ENCODE results near the gene PREX1. TPM values are rescaled to one million over a fixed set of nuclear protein-coding genes. Genes with fewer than 3 reads are reported as not detected.
"Not testable (repeated sequence)": the region's sequence is repeated elsewhere in the genome, so short reads cannot be mapped to it uniquely, and the experiment has no call there.

Gene PREX1
- total RNA-seq, 2 donors from 2014 or later, result 96.1 to 111 TPM

- no peaks in the 10 kb centered on the region for H3K36me3 Mint-ChIP-seq (ENCODE audit: low read depth)
- H3K27ac Mint-ChIP-seq, result no peak overlapping the region
- no peaks in the 10 kb centered on the region for H3K27me3 Mint-ChIP-seq
- no peak overlapping the region for H3K4me3 Mint-ChIP-seq
- peaks cover 17% of the 10 kb centered on the region for H3K4me1 Mint-ChIP-seq
- no peak for ATAC-seq (replicated peaks)
- no peaks in the 10 kb centered on the region for H3K9me3 Mint-ChIP-seq
Measured at GRCh38 chr20:48607544-48607865, 220.3 kb downstream of the PREX1 start.

DNA sequence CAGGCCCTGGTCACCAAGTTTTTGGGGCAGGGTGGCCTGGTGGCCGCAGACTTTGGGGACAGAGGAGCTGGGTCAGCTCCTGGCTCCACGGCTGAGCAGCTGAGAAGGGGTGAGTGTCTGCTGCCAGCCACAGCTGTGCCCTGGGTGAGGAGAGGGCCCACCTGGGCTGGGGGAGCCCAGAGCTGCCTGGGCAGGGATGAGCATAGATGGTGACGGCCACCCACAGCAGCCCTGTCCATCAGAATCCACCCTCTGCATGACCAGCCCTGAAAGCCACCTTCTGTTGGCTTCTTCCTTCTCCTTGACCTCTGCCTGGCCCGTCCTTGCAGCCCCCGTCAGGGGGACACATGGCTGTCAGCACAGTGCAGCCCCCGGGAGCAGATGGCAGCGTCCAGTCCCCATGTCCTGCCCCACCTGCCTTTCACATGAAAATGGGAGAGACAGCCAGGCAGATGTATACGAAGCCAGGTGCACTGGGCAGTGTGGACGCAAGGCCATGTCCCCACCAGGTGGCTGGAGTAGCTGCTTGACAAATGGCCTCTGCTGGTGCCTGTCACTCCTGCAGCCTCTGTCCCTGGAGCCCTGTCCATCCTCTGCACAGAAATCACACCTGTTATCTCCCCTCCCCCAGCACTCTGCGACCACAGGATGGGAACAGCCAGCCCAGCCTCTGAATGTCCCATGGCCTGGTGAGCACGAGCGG lies 220.8 kb downstream of the PREX1 start:
- Mint-ChIP-seq H3K36me3 (ENCODE audit: low read depth) (no peaks in the 10 kb centered on the region), H3K27ac (no peak overlapping the region), H3K4me3 (no peak overlapping the region), H3K27me3 (no peaks in the 10 kb centered on the region), H3K4me1 (peaks cover 17% of the 10 kb centered on the region), H3K9me3 (no peaks in the 10 kb centered on the region)
- no peak for ATAC-seq (replicated peaks)

DNA sequence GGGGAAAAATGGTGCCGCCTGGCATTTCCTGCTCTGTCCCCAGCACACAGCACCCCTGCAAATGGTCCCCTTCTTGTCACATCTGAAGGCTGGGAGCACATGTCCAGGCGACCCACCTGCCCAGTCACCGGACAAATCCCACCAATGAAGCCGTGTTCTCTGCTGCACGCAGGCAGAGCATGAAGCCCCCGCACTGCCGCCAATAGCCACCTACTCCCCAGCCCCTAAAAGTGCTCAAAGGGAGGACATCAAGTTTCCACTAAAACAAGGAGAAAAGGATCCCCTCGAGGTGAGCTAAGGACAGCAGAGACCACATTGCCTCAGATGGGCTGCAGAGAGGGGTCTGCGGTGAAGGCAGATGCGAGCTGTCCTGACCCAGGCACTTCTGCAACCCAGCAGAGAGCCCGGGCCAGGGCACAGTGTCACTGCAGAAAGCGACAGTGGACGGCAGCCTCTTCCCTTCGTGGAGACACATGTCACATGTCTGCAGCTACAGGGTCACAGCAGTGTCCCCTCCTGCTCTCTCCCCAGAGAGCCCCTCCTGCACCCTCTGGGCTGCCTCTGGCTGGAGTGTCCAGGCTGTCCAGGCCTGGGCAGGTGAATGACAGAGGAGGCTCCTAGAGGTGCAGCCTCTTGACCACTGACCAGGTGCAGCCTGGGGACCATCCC lies 221.5 kb downstream of the PREX1 start:
- no peak for ATAC-seq (replicated peaks)
- no peaks in the 10 kb centered on the region for H3K36me3 Mint-ChIP-seq (ENCODE audit: low read depth)
- H3K4me3 Mint-ChIP-seq, result no peak overlapping the region
- H3K27me3 Mint-ChIP-seq, result peaks cover 3% of the 10 kb centered on the region
- peaks cover 17% of the 10 kb centered on the region for H3K4me1 Mint-ChIP-seq
- H3K9me3 Mint-ChIP-seq, result no peaks in the 10 kb centered on the region
- H3K27ac Mint-ChIP-seq, result no peak overlapping the region

DNA sequence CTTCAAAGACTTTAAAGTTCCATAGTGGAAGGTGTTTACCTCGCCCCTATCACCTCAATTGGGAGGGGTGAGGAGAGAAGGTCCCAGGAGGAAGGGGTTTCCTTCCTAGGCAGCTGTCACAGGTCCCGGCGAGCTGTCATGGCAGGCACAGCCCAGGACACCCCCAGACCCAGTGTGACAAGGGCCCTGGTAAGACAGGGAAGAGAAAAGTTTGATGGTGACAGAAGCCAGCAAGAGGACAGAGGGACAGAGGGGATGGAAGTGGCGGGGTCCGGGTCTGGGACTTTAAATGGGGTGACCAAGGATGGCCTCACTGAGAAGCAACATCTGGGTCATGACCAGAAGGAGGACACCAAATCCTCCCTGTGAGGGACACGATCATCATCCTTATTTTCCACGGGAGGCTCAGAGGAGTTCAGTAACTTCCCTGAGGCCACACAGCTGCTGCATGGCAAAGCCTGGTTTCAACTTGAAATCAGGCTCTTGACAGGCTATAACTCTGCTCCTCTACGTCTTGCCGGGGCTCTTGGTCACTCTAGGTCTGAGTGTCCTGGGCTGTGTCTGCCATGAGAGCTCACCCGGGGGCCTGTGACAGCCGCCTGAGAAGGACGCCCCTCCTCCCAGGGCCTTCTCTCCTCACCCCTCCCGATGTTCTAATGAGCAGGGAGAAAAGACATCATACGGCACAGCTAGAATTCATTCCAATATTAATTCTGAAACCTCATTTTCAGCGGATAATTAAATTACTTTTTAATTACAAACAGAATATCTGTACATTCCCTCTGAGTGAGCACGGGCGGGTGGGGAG lies 222.2 kb downstream of the PREX1 start:
- ATAC-seq (replicated peaks), result no peak
- peak overlapping the region; percentile 22 for H3K27ac Mint-ChIP-seq
- no peak overlapping the region for H3K4me3 Mint-ChIP-seq
- peaks cover 13% of the 10 kb centered on the region for H3K4me1 Mint-ChIP-seq
- H3K36me3 Mint-ChIP-seq (ENCODE audit: low read depth), result no peaks in the 10 kb centered on the region
- H3K9me3 Mint-ChIP-seq, result no peaks in the 10 kb centered on the region
- H3K27me3 Mint-ChIP-seq, result peaks cover 3% of the 10 kb centered on the region

DNA sequence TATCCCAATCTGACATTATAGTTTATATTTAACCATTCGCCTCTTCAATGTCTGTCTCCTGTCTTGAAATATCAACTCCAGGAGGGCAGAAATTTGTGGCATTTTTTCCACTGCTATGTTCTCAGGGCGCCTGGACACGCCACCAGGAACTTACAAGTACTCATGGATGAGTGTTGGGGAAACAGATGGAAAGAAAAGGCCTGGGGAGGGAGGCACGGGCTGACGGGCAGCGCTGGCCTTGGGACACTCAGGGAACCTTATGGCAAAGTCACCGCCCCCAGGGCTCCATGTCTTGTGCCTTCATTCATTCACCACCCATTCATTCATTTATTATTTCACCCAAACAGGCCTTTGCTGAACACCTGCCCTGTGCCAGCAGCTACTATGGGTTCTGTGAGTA lies 222.9 kb downstream of the PREX1 start:
- Mint-ChIP-seq H3K4me1 (peaks cover 8% of the 10 kb centered on the region), H3K9me3 (no peaks in the 10 kb centered on the region), H3K36me3 (ENCODE audit: low read depth) (no peaks in the 10 kb centered on the region), H3K27ac (peak overlapping the region; percentile 22), H3K4me3 (no peak overlapping the region), H3K27me3 (peaks cover 3% of the 10 kb centered on the region)
- no peak for ATAC-seq (replicated peaks)

DNA sequence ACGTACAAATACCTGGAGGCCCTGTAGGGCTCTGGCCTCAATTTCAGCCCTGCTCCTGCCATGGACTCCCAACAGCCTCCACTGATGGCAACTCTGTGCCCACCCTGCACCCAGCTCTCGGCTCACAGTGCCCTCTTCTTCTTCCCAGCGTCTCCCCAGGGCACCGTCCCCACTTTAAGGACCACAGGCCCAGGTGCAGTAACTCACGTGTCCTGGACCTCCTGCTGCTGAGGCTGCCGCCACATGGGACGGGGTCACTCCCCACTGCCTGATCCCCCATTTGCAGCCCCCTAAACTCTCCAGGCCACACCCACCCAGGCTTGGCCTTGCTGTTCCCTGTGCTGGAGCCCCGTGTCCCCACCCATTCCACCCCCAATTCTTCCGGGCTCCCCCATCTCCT lies 223.4 kb downstream of the PREX1 start:
- no peak overlapping the region for H3K4me3 Mint-ChIP-seq
- no peak overlapping the region for H3K27ac Mint-ChIP-seq
- ATAC-seq (replicated peaks), result no peak
- H3K36me3 Mint-ChIP-seq (ENCODE audit: low read depth), result no peaks in the 10 kb centered on the region
- H3K27me3 Mint-ChIP-seq, result peaks cover 5% of the 10 kb centered on the region
- no peaks in the 10 kb centered on the region for H3K9me3 Mint-ChIP-seq
- peaks cover 2% of the 10 kb centered on the region for H3K4me1 Mint-ChIP-seq

GRCh38 chr20:48603819-48604405 lies 223.9 kb downstream of the PREX1 start:
- H3K4me3 Mint-ChIP-seq, result no peak overlapping the region
- no peaks in the 10 kb centered on the region for H3K9me3 Mint-ChIP-seq
- no peaks in the 10 kb centered on the region for H3K36me3 Mint-ChIP-seq (ENCODE audit: low read depth)
- ATAC-seq (replicated peaks), result no peak
- H3K27me3 Mint-ChIP-seq, result peaks cover 8% of the 10 kb centered on the region
- H3K27ac Mint-ChIP-seq, result no peak overlapping the region
- no peaks in the 10 kb centered on the region for H3K4me1 Mint-ChIP-seq

DNA sequence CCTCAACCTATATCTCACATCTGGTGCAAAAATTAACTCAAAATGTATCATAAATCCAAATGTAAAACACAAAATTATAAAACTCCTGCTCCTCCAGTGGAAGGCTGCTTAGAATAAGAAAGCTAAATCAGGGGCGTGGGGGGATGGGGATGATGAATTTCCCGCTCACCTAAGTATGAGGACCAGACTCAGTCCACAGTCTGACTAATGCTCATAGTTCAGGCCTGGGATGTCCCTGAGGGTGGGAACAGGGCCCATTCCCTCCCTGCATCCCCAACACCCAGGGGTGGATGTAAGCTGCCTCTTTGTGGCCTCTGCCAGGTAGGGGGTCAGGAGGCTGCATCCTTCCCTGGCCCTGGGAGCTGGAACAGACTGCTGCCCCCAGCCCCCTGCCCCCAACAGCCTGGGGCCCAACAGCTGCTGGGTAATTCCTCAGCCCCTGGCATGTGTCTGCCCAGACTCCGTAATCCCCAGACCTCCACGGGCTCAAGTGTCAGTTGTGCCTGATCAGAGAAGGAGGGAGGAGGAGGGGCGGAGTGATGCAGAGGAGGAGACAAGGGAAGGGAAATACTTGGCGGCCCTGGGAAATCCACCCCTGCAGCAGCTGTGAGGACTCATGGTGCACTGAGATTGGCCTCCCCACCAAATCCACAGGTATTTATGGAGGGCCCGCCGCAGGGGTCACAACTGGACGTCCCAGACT lies 224.5 kb downstream of the PREX1 start:
- H3K27ac Mint-ChIP-seq, result no peak overlapping the region
- no peaks in the 10 kb centered on the region for H3K4me1 Mint-ChIP-seq
- H3K36me3 Mint-ChIP-seq (ENCODE audit: low read depth), result no peaks in the 10 kb centered on the region
- H3K27me3 Mint-ChIP-seq, result peaks cover 8% of the 10 kb centered on the region
- ATAC-seq (replicated peaks), result no peak
- H3K4me3 Mint-ChIP-seq, result no peak overlapping the region
- no peaks in the 10 kb centered on the region for H3K9me3 Mint-ChIP-seq

DNA sequence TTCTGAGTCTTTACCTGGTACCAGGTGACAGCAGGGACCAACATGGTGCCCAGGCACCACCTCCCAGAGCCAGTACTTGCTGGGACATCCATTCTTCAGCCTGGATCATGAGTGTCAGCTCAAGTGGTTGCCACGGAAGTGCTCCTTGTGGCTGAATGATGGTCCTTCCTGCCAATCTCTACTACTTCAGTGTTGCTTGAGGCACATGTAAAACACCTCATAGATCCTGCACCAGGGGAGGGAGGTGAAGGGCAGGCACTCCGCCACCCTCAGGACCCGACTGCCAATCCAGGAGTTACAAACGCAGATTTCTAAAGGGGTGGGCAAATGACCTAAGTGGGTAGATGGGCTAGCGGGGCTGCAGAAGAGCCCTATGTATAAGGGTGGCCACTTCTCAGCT lies 226.0 kb downstream of the PREX1 start:
- H3K9me3 Mint-ChIP-seq, result no peaks in the 10 kb centered on the region
- no peak overlapping the region for H3K4me3 Mint-ChIP-seq
- no peak for ATAC-seq (replicated peaks)
- H3K4me1 Mint-ChIP-seq, result no peaks in the 10 kb centered on the region
- H3K36me3 Mint-ChIP-seq (ENCODE audit: low read depth), result no peaks in the 10 kb centered on the region
- peaks cover 15% of the 10 kb centered on the region for H3K27me3 Mint-ChIP-seq
- H3K27ac Mint-ChIP-seq, result no peak overlapping the region

DNA sequence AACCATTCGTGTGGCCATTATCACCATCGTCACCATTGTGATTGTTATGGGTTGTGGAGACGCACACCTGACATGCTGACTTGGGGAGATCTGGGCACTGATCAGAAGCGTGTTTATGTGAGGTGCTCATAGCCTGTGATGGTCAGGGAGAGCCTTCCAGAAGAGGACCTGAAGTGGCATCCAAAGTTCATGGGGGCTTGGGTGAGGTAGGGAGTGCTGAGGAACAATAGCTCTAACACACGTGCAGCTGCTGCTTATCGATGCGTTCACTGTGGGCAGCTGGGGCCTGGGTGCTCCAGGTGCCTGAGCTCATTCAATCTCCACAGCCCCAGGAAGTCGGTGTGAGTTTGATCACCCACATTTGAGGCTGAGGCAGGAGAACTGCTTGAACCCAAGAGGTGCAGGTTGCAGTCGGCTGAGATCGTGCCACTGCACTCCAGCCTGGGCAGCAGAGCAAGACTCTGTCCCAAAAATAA lies 227.3 kb downstream of the PREX1 start:
- no peaks in the 10 kb centered on the region for H3K9me3 Mint-ChIP-seq
- H3K4me1 Mint-ChIP-seq, result no peaks in the 10 kb centered on the region
- H3K27me3 Mint-ChIP-seq, result peaks cover 15% of the 10 kb centered on the region
- ATAC-seq (replicated peaks), result no peak
- H3K27ac Mint-ChIP-seq, result no peak overlapping the region
- no peaks in the 10 kb centered on the region for H3K36me3 Mint-ChIP-seq (ENCODE audit: low read depth)
- H3K4me3 Mint-ChIP-seq, result no peak overlapping the region

DNA sequence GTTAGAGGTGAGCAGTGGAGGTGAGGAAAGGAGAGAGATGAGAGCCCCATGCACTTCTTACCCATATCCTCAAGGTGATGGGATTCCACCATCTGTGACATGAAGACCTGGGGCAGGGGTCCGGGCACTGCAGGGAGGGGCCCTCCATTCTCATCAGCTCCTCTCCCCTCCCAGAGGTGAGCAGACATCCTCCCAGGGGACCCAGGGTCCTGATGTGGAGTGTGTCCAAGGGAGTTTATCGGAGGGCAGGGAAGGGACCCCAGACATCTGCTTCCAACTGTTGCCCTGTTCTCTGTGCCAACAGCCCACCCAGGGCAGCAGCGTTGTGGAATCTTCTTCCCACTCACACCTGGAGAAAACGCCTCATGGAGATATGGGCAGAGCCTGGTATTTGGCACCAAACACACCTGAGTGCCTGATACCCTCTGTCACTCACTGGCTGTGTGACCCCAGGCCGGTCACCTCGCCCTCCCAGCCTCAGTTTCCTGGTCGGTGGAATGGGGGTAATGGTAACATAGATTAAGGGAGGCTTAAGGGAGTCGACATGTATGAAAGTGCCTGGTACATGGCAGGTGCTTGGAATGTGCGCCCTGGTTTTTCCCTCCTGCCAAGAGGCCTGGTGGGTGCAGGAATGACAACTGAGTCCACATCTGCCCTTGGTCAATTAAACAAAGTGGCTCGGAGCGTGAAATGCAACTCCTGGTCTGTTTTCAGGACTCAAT lies 227.9 kb downstream of the PREX1 start:
- no peak overlapping the region for H3K4me3 Mint-ChIP-seq
- H3K36me3 Mint-ChIP-seq (ENCODE audit: low read depth), result no peaks in the 10 kb centered on the region
- no peak for ATAC-seq (replicated peaks)
- no peak overlapping the region for H3K27ac Mint-ChIP-seq
- H3K4me1 Mint-ChIP-seq, result no peaks in the 10 kb centered on the region
- H3K27me3 Mint-ChIP-seq, result peaks cover 15% of the 10 kb centered on the region
- no peaks in the 10 kb centered on the region for H3K9me3 Mint-ChIP-seq

DNA sequence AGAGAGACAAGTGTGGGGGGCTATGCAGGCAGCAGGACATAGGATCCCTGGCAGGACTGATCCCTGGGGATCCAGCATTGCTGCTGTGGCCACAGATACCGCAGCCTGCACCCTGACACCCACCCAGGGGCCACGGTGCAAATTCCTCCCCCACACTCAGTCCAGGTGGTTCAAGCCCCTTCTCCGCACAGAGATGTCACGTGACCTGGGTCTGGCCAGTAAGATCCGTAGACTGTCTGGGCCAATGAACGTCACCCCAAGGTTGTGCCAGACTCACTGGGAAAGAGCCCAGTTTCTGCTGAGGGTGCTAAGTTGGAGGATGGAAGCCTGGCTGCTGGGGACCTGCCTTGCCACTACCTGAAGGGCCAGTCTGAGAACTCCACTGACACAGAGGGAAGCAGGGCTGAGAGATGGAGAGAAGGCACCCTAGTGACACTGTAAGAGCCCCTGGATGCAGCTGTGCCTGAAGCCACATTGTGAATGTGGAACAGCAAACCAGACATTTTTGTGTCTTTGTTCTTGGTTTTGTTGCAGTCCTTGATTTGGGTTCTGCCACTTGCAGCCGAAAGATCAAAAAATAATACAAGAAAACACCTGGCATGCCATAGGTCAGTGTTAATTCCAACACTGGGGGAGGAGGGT lies 228.6 kb downstream of the PREX1 start:
- no peak for ATAC-seq (replicated peaks)
- H3K4me3 Mint-ChIP-seq, result no peak overlapping the region
- no peak overlapping the region for H3K27ac Mint-ChIP-seq
- H3K9me3 Mint-ChIP-seq, result no peaks in the 10 kb centered on the region
- no peaks in the 10 kb centered on the region for H3K4me1 Mint-ChIP-seq
- no peaks in the 10 kb centered on the region for H3K36me3 Mint-ChIP-seq (ENCODE audit: low read depth)
- peaks cover 15% of the 10 kb centered on the region for H3K27me3 Mint-ChIP-seq

DNA sequence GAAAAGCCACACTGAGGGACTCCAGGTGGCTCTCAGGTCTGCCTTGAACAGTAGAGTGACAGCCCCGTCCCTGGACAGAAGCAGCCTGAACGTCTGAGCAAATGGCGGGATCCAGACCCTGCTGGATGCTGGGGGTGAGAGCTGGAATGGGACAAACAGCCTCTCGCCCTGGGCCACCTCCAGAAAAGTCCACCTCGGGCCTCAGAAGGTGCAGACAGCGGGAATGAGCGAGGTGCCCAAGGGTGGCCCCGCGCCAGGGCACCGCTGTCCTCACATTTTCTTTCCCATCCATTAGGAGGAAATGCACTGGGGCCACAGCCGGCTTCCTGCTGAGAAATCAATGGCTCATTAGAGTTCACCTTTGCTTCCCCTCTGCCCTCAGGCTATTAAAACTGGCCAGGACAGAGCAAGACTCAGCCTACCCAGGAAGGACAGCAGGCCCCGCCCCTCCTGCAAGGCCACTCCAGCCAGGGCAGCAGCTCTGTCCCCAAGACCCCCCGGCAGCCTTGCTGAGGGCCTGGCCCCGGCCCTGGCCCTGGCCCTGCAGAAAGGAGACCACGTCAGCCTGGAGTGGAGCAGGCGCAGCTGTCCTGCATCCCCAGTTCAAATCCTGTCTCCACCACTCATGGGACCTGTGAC lies 229.4 kb downstream of the PREX1 start:
- ATAC-seq (replicated peaks); H3K27ac Mint-ChIP-seq; H3K9me3 Mint-ChIP-seq; H3K4me1 Mint-ChIP-seq; H3K4me3 Mint-ChIP-seq; H3K36me3 Mint-ChIP-seq (ENCODE audit: low read depth): not testable (repeated sequence)
- peaks cover 15% of the 10 kb centered on the region for H3K27me3 Mint-ChIP-seq
